ENCODE data around the gene APC.
"Not testable (repeated sequence)": the region's sequence is repeated elsewhere in the genome, so short reads cannot be mapped to it uniquely, and the experiment has no call there.

Gene APC

DNA sequence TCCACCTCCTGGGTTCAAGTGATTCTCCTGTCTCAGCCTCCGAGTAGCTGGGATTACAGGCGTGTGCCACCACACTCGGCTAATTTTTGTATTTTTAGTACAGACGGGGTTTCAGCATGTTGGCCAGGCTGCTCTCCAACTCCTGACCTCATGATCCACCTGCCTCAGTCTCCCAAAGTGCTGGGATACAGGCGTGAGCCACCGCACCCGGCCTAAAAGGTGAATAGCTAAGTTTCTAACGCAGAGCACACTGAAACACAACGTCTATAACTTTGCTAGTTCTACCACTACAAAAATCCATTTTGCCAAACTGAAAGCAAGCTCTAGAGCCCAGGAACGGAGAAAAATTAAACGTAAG lies 122.9 kb downstream of the APC start:
- not testable (repeated sequence) for DNase-seq (ENCODE audit: low spot score)

DNA sequence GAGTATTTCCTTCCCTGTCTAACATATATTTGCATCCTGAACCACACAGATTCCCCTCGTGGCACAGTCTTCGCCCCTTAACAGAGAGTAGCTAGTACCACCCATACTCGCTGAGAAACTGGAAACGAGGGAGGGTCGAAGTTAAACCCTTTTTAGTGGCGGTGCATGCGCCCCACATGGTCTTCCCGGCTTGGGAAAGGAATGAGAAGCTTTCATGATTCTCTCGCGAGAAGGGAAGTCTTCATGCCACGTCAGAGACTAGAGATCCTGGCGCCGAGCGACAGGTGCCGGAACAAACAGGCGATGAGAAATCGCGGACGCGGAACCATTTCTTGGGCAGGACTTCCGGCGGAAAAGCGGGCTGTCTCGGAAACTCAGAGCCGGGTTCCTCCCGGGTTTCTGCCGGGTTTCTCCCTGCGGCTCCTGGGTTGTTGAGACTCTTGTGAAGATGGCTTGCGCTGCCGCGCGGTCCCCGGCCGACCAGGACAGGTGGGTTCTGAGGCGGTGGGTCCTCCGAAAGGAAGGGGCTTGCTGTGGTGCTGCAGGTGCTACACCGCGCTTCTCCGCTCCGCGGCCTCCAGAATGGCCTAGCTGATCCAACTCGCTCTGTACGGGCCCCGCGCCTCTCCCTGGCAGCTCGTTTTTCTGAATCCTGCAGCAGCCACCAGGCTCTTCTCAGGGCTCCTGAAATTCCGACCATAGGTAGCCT lies 123.4 kb downstream of the APC start, which contains the start of gene SRP19:
SRP19 (plus strand) TSS at position 359 of the 709 bp plus-strand sequence; CDS start at position 449, 90 bp downstream.
- peak; percentile 94 for DNase-seq (ENCODE audit: low spot score)

DNA sequence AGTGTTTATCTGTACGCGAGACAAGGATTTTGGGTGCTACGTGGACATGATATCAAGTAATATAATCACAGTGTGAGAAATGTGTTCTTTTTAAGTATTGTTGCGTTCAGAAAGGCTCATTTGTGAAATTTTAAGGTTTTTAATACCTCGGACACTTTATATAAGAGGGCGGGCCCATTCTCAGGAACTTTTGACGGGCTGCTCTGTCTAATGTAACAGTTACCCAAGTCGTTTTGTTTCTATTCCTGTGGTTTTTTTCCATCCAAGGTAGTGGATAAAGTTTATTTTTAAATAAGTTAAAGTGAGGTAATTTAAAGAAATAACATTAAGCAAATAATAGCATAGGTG lies 123.9 kb downstream of the APC start:
- DNase-seq (ENCODE audit: low spot score), result no peak

DNA sequence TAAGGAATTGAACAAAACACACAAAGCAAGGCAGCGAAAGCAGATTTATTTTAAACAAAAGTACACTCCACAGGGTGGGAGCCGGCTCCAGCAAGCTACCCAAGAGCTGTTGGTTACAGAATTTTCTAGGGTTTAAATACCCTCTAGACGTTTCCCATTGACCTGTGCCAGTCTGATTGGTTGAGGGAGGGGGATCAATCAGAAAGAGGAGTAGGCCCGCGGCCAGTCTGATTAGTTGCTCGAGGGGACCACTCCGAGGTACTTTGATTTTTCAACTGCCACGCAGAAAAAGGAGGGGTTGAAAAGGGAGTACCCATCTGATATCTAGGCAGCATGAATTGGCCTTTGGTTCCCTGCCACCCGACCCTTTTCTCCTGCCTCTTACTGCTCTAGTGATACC lies 124.4 kb downstream of the APC start:
- DNase-seq (ENCODE audit: low spot score), result no peak

DNA sequence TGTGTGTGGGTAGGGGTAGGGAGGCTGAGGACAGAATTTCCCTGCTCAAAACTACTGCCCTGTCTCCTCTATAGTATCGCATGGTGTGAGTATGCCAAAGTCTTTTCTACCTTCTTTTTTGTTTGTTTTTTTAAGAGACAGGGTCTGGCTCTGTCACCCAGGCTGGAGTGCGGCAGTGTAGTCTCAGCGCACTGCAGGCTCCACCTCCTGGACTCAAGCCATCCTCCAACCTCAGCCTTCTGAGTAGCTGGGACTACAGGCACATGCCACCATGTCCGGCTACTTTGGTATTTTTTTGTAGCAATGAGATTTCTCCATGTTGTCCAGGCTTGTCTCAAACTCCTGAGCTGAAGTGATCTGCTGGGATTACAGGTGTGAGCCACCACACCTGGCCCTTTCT lies 125.9 kb downstream of the APC start:
- DNase-seq (ENCODE audit: low spot score), result no peak

DNA sequence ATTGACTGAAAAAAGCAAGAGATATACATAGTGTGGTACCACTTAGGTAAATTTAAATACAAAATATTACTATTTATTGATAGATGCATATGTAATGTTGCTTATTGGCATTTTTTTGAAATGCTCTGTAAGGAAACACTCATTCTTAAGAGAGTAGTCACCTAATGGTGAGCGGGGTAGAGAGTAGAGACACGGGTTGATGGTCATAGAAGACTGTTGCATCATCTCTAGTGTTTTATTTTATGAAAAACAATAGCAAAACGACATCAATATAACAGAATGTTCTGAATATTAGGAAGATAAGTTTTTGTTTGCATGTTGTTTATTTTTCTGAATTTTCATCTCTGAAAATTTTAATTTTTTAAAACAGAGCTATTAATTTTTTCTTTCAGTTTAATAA lies 127.4 kb downstream of the APC start:
- no peak for DNase-seq (ENCODE audit: low spot score)

DNA sequence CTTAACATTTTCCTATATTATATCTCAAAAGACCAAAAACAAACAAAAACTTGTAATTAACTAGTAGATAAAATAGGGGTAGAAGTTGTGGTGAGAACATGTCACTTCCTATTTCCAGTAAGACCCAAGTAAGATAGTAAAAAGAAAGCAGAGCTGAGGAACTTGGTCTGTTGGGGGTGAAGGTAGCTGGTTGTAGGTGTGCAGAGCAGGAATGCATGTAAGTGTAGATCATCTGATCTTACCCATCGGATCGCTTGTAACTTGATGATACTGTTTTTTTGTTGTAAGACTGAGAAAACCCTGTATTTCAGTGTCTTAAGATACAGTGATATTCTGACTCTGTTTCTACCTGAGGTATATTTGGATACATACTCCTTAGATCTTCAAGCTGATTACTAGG lies 129.1 kb downstream of the APC start:
- no peak for DNase-seq (ENCODE audit: low spot score)

DNA sequence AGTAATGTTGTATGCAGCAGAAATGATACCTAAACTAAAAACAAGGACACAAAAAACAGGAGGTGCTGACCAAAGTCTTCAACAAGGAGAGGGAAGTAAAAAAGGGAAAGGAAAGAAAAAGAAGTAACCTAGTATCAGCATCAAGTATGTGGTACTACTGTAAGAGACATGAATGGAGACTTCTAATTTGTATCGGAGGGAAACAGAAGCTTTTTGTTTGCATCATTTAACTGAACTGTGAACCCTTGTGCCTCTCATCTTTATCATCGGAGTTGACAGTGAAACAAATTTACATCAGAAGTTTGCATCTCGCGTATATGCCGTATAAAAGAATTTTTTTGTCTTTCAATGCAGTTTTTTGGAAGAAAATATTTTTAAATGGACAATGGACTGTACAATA lies 129.7 kb downstream of the APC start:
- no peak for DNase-seq (ENCODE audit: low spot score)

DNA sequence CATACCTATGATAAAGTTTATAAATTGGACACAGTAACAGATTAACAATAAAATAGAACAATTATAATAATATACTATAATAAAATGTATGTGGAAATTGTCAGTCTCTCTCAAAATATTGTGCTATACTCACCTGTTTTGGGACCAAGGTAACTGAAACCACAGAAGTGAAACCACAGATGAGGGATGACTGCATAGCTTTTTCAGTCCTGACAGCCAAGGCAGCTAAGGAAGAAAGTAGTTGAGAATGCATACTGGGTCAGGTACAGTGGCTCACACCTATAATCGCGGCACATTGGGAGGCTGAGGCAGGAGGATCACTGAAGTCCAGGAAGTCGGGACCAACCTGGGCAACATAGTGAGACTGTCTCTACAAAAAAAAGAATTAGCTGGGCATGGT lies 132.3 kb downstream of the APC start:
- DNase-seq (ENCODE audit: low spot score), result no peak

DNA sequence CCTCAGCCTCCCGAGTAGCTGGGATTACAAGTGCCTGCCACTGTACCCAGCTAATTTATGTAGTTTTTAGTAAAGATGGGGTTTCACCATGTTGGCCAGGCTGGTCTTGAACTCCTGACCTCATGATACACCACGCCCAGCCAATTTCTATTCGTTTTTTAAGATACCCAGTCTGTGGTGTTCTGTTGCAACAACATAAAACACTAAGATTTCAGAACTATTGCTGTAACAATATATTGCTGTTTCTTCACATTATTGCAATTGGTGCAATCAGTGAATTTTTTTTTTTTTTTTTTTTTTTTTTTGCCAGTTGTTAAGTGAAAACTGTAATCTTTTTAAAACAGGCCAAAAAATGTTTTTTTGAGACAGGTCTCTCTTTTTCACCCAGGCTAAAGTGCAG lies 133.3 kb downstream of the APC start:
- no peak for DNase-seq (ENCODE audit: low spot score)

DNA sequence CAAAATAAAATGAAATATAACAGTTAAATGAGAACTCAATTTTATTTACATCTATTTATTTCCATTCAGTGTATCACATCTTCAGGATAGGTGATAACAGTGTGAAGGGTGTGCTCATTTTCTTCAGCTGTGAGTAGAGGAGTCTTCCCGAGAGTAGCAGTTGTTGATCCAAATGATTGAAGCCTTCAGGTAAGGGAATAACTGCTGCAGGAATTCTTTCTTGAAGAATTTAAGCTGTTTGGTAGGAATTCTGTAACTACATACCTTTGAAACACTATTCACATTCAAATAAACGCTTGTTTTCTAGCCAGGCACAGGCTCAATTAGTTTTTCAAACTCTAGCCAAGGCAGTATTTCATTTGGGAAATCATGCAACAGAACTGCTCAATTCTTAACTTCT lies 138.7 kb downstream of the APC start:
- no peak for DNase-seq (ENCODE audit: low spot score)

DNA sequence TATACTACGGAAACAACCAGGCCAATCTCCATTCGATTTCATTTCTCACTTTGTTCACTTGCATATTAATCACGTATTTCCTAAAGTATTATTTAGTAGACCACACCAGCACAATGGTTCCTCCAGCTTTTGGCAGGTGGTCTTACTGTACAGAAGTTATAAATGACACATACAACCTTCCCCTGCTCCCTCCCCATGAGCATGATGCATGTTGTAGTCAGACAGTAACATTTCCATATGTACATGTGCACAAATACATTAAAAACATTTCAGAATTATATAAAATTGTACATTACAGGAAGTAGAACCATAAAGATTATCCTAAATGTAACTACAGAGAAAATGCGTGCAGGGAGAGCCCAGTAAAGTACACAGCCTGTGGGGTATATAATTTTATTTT lies 140.4 kb downstream of the APC start:
- no peak for DNase-seq (ENCODE audit: low spot score)

DNA sequence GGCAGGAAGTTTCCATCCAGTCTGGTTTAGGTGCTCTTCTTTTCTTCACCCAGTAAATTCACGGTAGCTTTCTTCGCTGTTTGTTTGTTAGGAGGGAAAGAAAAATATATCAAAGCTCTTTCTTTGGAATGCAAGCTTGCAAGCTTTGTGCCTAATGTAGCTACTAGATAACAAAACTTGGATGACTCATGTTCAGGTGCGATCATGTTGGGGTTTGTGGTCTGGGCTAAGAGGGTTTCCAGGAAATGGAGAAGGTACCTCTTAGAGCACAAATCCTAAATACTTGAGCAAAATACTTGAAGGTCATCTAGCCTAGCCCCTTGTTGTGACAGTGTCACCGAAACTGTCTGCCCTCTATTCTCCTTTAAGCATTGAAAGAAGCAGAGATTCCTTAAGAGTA lies 141.1 kb downstream of the APC start:
- DNase-seq (ENCODE audit: low spot score), result no peak

DNA sequence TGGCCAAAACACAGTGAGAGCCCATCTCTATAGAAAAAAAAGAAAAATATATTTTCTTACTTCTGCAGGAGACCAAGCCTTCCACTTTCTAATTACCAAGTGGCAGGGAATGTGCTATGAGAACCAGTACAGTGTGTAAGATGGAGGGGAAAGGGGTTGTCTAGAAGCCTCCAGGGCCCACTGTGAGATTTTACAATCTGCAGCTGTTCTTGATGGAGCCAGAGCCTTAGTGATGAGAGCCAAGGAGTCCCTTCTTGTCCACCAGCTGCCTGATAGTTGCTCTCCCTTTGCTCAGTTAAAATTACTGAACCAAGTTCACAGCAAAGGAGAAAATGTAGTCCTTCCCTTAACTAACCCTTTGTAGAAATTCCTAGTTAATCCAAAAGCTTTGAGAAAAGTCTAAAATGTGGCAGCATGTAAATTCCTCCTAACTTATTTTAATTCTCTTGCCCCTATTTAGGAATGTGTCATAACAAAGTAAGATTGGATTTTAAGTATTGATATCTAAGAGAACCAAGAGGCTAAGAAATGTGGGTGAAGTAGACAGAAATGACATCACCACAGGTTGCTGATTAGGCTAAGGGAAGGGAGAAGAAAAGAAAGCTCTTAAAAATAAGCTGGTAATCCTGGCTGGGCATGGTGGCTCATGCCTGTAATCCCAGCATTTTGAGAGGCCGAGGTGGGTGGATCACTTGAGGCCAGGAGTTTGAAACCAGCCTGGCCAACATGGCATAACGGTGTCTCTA lies 142.7 kb downstream of the APC start:
- no peak for DNase-seq (ENCODE audit: low spot score)

DNA sequence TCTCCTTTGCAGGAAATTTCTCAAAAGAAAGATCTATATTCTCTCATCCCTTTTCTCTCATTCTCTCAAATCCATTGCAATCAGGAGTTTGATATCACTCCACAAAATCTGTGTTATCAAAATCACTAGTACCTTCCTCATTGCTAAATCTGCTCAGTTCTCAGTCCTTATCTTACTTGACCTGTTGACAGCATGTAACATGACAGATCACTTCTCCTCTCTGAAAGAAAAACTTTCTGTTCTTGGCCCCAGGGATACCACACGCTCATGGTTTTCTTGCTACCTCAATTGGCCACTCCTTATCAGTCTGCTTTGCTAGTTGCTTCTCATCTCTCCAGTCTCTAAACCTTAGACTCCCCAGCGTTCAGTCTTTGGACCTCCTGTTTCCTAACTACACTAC lies 145.5 kb downstream of the APC start:
- DNase-seq (ENCODE audit: low spot score), result no peak

DNA sequence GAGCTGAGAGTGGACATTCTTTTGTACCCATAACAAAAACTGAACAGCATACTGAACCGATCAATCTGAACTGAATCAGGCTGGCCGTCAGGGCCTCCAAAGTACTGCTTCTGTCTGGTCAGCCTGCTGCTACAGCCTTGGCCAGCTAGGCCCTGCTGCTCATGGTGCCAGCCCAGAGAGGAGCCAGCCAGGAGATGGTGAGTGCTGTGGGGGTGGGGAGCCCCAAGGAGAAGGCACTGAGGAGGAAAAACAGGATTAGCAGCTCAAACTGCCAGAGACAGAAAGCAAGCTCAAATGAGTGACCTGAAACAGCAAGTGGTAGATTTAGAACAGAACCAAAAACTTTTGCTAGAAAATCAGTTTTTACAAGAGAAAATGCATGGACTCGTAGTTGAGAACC lies 147.3 kb downstream of the APC start:
- no peak for DNase-seq (ENCODE audit: low spot score)

DNA sequence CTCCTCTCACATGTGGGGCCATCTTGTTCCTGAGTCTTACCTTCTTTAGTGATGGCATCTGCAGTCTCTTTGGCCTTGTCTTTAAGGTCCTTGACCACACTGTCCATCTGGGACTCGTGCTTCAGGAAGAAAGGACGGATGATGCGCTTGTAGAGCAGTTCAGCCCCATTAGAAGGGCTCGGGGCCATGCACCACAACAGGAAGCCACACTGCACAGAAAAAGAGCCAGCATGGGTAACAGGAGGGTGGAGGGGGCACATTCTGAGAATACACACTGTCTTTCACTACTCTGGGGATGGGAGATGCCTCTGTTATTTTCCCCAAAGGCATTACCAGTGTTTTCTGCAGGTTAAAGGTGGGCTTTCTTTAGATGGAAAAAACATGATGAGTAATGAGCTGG lies 149.3 kb downstream of the APC start:
- DNase-seq (ENCODE audit: low spot score), result no peak

DNA sequence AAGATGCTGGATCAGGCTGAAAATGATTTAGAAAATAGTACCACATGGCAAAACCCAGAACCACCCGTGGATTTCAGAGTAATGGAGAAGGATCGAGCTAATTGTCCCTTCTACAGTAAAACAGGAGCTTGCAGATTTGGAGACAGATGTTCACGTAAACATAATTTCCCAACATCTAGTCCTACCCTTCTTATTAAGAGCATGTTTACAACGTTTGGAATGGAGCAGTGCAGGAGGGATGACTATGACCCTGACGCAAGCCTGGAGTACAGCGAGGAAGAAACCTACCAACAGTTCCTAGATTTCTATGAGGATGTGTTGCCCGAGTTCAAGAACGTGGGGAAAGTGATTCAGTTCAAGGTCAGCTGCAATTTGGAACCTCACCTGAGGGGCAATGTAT lies 154.4 kb downstream of the APC start:
- DNase-seq (ENCODE audit: low spot score), result not testable (repeated sequence)

DNA sequence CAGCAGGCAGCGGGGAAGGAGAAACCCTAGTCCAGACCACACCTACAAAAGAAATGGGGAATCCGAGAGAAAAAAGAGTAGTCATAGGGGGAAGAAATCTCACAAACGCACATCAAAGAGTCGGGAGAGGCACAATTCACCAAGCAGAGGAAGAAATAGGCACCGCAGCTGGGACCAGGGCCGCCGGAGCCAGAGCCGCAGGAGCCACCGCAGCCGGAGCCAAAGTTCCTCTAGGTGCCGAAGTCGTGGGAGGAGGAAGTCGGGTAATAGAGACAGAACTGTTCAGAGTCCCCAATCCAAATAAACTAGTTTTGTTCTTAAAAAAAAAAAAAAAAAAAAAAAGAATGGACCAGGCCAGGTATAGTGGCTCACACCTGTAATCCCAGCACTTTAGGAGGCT lies 155.1 kb downstream of the APC start:
- no peak for DNase-seq (ENCODE audit: low spot score)

DNA sequence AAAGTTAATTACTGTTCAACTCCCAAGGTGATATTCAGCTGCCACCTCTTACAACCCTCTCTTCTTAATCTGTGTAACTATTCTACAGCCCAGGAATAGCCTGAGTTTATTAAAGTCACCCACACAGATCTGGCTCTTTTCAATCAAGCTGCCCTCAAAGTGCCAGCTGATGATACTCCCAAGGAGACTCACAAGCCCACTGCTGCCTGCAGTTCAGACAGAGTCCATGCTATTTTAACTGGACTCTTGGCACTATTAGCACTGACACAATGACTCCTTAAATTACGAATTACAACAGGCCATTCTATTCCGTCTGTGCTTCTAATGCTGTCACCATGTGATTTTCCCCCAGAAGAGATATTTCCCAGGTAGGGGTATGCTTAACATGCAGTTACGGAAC lies 158.0 kb downstream of the APC start:
- DNase-seq (ENCODE audit: low spot score), result no peak
